AG04449 (cell line): Measurements from ENCODE around the gene SLC6A6.

Experiments
- CTCF ChIA-PET: fragments of 350-600 bp; formaldehyde crosslinking; extraction: SDS; loops from one replicate; lab custom pipeline; 2021; ENCODE audit warnings: antibody characterized with exemption; lab: Yijun Ruan, JAX
- POLR2A ChIA-PET: fragments of 400-600, 350-600 bp; formaldehyde crosslinking; extraction: SDS; loops from one replicate; lab custom pipeline; 2020; ENCODE audit warnings: antibody characterized with exemption, inconsistent platforms; lab: Yijun Ruan, JAX
- DNase-seq: peaks from one replicate; pipeline ENCODE4 v3.0.0-alpha.2; 2010; ENCODE audit warnings: low read depth, low spot score
- H3K4me3 ChIP-seq: 2 replicates; pipeline ENCODE4 v1.5.1; 2011; ENCODE audit warnings: low read depth, mild to moderate bottlenecking, control low read depth, low read length
- CTCF ChIP-seq: IDR thresholded peaks from one replicate; pipeline ENCODE4 v1.5.1; 2011; ENCODE audit warnings: mild to moderate bottlenecking, moderate library complexity, low read length, control low read depth, inconsistent platforms; ENCODE audit not compliant: insufficient read depth; ENCODE audit errors: missing control alignments

SLC6A6 gene

GRCh38 chr3:14486460-14486859 lies 84.1 kb downstream of the SLC6A6 start:
- H3K4me3 ChIP-seq = no peak overlapping the region
- no peak for TF ChIP-seq CTCF
- no peak for DNase-seq
- ChIA-PET POLR2A (no interaction called here), CTCF (interaction anchor here (1.0 to 3.1 kb wide), 4 partner anchors 16 to 283 kb away, joined by 3 to 17 read pairs (median 6); no protein-coding TSS in a partner anchor)

- no peak for TF ChIP-seq CTCF
- DNase-seq = no peak
- H3K4me3 ChIP-seq = no peak overlapping the region
- ChIA-PET POLR2A (no interaction called here), CTCF (interaction anchor here (2.0 to 3.1 kb wide), 2 partner anchors 22 to 284 kb away, joined by 7 to 17 read pairs; no protein-coding TSS in a partner anchor)
Observed at GRCh38 chr3:14487086-14487485, 84.7 kb downstream of the SLC6A6 start.

GRCh38 chr3:14487821-14488220 lies 85.4 kb downstream of the SLC6A6 start:
- no peak for TF ChIP-seq CTCF
- no peak for DNase-seq
- ChIA-PET CTCF (interaction anchor here (1.5 to 4.0 kb wide), 3 partner anchors 21 to 284 kb away, joined by 3 to 16 read pairs (median 7); no protein-coding TSS in a partner anchor), POLR2A (no interaction called here)
- H3K4me3 ChIP-seq = no peak overlapping the region

GRCh38 chr3:14488286-14489041 lies 86.1 kb downstream of the SLC6A6 start:
- ChIA-PET CTCF (interaction anchor here (1.5 to 4.0 kb wide), 3 partner anchors 21 to 285 kb away, joined by 3 to 16 read pairs (median 7); no protein-coding TSS in a partner anchor), POLR2A (no interaction called here)
- no peak for TF ChIP-seq CTCF
- DNase-seq = no peak
- H3K4me3 ChIP-seq = no peak overlapping the region

GRCh38 chr3:14489641-14490040 lies 87.2 kb downstream of the SLC6A6 start:
- no peak overlapping the region for H3K4me3 ChIP-seq
- DNase-seq = no peak
- ChIA-PET CTCF (interaction anchor here (1.0 to 4.0 kb wide), 3 partner anchors 19 to 286 kb away, joined by 3 to 16 read pairs (median 6); no protein-coding TSS in a partner anchor), POLR2A (no interaction called here)
- TF ChIP-seq CTCF = no peak

- H3K4me3 ChIP-seq = no peak overlapping the region
- POLR2A ChIA-PET = no interaction called here
- no peak for TF ChIP-seq CTCF
- DNase-seq = no peak
- CTCF ChIA-PET = interaction anchor here (1.0 to 4.0 kb wide), 3 partner anchors 19 to 286 kb away, joined by 3 to 16 read pairs (median 6); no protein-coding TSS in a partner anchor
Observed at GRCh38 chr3:14490255-14490654, 87.8 kb downstream of the SLC6A6 start.
